ENCODE results near the gene SLC6A5.

The SLC6A5 gene

DNA sequence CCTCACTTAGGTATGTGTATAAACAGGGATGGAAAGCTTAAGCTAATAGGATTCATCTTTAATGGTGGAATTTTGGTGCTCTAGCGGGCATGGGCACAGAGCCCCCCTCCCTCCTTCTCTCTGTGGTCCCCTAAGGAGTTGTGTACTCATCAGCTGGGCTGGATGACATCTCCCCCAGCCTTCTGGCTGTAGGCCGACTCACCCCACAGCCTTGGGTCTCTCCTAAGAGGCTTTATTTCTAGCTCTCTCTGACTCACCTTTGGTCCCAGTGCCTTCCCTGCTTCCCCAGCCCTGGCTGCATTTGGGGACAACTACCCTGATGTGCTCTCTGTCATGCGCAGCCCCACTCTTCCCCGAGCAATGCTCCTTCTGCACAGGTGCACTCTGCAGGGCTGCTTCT lies 26.9 kb downstream of the SLC6A5 start:
- DNase-seq: no peak

DNA sequence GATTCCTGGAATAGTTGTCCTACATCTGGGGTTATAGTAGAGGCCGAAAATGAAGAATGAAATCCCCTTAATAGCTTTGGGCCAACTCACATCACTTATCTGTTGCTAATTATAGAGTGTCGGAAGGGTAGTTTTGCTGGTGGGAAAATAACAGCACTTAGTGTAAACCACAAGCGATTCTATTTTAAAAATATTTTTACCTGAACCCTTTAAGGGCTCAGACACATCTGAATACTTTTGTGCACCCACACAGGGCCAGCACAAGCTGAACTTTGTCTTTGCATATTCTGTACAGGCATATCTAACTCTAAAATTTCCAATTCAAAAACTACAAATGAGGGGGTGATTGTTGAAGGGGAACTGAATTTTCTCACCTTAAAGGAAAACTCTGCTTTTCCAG lies 27.6 kb downstream of the SLC6A5 start:
- no peak for DNase-seq

GRCh38 chr11:20627701-20628100 lies 28.3 kb downstream of the SLC6A5 start:
- no peak for DNase-seq

DNA sequence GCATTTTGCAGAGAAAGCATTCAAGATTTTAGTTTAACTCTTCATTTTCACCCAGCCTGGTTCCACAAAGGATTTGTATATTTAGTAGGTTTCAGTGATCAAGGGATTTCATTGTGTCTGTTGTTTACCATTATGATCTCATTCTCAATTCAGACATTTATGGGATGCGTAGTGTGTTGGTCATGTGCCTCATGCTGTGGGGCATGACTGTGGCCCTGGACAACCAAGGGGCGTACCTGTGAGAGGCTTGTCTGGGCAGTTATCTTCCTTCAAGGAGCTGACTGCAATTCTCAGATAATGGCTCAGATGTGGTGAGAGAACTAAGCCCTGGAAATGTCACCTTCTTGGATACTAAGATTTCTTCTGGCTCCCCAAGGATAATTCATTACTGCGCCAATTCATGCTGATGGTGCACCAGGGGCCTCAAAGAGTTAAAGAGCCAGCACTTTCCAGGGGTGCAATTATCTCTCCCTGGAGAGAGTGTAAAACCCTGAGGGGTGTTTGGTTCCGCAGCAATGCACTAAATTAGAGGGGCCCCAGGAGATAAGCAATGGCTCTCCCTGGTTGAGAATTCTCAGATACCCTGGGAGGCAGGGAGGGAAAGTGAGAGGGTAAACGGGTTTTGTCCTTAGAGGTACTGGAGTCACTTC lies 32.2 kb downstream of the SLC6A5 start:
- DNase-seq: peak; percentile 13

GRCh38 chr11:20632169-20632532 lies 32.7 kb downstream of the SLC6A5 start:
- no peak for DNase-seq

DNA sequence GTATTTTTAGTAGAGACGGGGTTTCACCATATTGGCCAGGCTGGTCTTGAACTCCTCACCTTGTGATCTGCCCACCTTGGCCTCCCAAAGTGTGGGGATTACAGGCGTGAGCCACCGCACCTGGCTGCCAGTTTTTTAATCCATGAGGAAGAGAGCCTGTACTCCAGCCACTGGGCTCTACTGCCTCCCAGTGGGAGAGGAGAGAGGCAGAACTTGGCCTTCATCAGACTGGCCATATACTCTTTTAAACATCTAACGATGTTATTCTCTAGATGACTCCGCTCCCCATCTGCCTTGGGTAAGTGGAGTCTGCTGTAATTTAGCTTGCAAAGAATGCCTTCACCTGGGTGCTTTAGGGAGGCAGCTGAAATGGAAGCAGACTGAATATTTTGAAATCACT lies 34.6 kb downstream of the SLC6A5 start:
- no peak for DNase-seq

GRCh38 chr11:20634781-20635180 lies 35.4 kb downstream of the SLC6A5 start:
- DNase-seq: no peak

DNA sequence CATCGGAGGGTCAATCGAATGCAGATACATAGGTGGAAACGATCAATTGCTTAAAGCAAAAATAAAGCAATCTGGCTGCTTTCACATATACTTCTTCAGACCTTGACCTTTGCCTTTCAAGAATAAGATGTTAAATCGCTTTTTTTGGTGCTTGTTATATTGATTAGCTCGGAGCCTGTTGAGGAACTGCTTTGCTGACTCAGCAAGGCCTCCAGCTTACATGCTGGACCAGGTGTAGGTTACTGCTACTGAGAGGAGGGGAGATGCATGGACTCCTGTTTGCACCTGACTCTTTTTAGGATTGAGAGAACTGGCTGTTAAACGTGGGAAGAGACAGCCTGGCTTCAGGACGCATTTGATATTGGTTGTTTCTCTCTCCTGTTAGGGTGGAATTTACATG lies 38.7 kb downstream of the SLC6A5 start:
- no peak for DNase-seq

GRCh38 chr11:20639688-20640087 lies 40.3 kb downstream of the SLC6A5 start:
- DNase-seq: no peak

- no peak for DNase-seq
These were observed 41.0 kb downstream of the SLC6A5 start for GRCh38 chr11:20640401-20640800.

DNA sequence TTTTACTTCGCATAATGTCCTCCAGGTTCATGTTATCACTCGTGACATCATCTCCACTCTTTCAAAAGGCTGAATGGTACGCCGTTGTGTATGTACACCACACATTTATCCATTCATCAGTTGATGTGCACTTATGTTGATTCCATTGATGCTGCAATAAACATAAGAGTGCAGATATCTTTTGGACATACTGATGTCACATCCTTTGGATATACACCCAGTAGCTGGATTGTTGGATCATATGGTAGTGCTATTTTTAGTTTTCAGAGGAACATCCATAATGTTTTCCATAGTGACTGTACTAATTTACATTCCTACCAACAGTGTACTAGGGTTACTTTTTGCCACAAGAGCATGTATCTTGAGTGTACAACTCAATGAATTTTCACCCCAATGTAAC lies 45.0 kb downstream of the SLC6A5 start:
- DNase-seq: no peak

DNA sequence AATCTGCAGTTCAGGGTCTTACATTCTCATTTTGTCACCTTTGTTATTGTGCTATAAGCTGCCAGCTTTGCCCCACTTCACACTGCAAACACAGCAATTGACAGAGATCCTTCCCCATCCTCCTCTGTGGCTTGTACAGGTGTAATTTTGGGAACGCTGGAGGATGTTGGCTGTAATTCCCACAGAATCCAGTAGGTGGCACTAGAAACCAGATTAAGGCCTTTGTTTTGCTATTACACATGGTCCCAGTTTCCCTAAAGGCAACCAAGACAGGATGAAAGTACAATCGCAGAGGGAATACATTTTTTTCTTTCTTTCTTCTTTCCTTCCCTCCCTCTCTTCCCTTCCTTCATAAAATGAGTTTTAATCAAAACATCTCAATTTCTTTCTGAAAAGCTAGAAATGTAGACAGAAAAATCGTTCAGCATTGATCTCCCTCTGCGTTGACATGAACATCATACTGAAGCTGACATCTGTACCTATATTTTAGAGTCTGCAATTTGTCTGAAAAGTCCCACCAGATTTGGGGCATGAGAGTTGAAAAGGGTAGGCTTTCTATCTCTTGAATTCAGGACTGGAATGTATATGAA lies 48.7 kb downstream of the SLC6A5 start:
- DNase-seq: peak; percentile 64

- no peak for DNase-seq
These were observed 52.9 kb downstream of the SLC6A5 start for GRCh38 chr11:20652150-20652806.

GRCh38 chr11:20654038-20654437 lies 54.6 kb downstream of the SLC6A5 start:
- no peak for DNase-seq

GRCh38 chr11:20656901-20657300 lies 57.5 kb downstream of the SLC6A5 start:
- no peak for DNase-seq

GRCh38 chr11:20658135-20658534 lies 58.7 kb downstream of the SLC6A5 start:
- DNase-seq: no peak

GRCh38 chr11:20661445-20661844 lies 62.0 kb downstream of the SLC6A5 start:
- DNase-seq: no peak

GRCh38 chr11:20661850-20662249 lies 62.4 kb downstream of the SLC6A5 start:
- DNase-seq: no peak

- no peak for DNase-seq
These were observed 68.9 kb downstream of the SLC6A5 start for GRCh38 chr11:20668131-20668809.

- no peak for DNase-seq
These were observed 69.7 kb downstream of the SLC6A5 start, which contains the start of gene NELL1 for GRCh38 chr11:20668844-20669819. Gene NELL1 (plus strand): TSS chr11:20669586.

DNA sequence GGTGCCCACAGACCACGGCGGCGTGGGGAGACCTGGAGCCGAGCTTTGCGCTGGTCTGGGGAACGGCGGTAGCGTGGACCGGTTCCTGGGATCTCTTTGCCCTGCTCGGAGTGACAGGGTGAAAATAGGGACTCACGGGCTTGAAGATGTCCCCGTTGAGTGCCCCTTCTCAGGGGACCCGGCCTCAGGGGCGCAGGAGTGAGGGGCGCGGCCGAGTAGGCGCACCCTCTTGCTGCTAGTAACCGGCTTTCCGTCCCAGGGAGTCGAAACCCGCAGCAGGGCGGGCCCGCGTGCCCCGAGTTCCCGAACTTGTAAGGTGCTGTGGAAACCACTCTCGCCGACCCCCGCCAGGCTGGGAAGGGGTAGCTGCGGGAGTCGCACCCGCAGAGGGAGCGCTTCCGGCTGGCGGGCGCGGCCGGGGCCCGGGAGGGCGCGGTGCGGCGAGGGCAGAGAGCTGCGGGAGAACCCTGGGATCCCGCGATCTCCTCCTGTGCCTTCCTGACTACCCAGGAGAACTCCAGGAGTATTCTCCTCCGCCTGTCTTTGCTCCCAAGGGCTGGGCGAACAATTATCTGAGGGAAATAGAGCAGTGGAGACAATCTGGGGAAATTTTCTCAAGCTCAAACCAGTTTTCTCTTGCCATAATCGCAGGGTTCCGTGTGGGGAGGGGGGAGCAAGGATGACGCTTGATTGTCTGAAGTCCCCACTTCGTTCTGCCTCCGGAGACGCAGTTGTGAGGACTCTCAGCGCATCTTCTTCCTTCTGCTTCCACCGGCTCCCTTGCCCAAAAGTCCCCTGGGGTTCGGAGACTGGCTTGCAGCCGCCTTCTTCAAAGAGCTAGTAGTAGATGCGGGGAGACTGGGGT lies 70.6 kb downstream of the SLC6A5 start:
- DNase-seq: no peak

- DNase-seq: peak; percentile 27
These were observed 71.6 kb downstream of the SLC6A5 start for GRCh38 chr11:20670932-20671403.
